GM21529 (cell line): ENCODE results near the gene SPIN1.
A peak's percentile ranks its signal among the peaks of the same experiment; 100 is the strongest.
"Not testable (repeated sequence)": the region's sequence is repeated elsewhere in the genome, so short reads cannot be mapped to it uniquely, and the experiment has no call there.

Experiments used
- ATAC-seq: cut with Tn5 transposase; IDR thresholded peaks from one replicate; pipeline ENCODE4 v1.9.1; 2021; ENCODE audit not compliant: unreplicated experiment

The SPIN1 gene

GRCh38 chr9:88388203-88388885, at the start of gene SPIN1:
Gene SPIN1 (plus strand): TSS chr9:88388444. CDS start chr9:88426540, 38,096 bp downstream.
- peak; percentile 83 for ATAC-seq

- no peak for ATAC-seq
Measured at GRCh38 chr9:88339317-88339716, 48.9 kb upstream of the SPIN1 start.

- ATAC-seq = no peak
Measured at GRCh38 chr9:88342246-88342645, 46.0 kb upstream of the SPIN1 start.

- ATAC-seq = no peak
Measured at GRCh38 chr9:88344013-88344412, 44.2 kb upstream of the SPIN1 start.

GRCh38 chr9:88350354-88350753, 37.9 kb upstream of the SPIN1 start:
- ATAC-seq = not testable (repeated sequence)

- no peak for ATAC-seq
Measured at GRCh38 chr9:88355166-88355565, 33.1 kb upstream of the SPIN1 start.

- ATAC-seq = not testable (repeated sequence)
Measured at GRCh38 chr9:88357250-88357649, 31.0 kb upstream of the SPIN1 start.

GRCh38 chr9:88358723-88359122, 29.5 kb upstream of the SPIN1 start:
- no peak for ATAC-seq

- no peak for ATAC-seq
Measured at GRCh38 chr9:88359974-88360373, 28.3 kb upstream of the SPIN1 start.

GRCh38 chr9:88362681-88363080, 25.6 kb upstream of the SPIN1 start:
- no peak for ATAC-seq

GRCh38 chr9:88363661-88364060, 24.6 kb upstream of the SPIN1 start:
- no peak for ATAC-seq

GRCh38 chr9:88364706-88365105, 23.5 kb upstream of the SPIN1 start:
- ATAC-seq = no peak

GRCh38 chr9:88370346-88370745, 17.9 kb upstream of the SPIN1 start:
- ATAC-seq = no peak

- no peak for ATAC-seq
Measured at GRCh38 chr9:88372103-88372654, 16.1 kb upstream of the SPIN1 start.

- ATAC-seq = no peak
Measured at GRCh38 chr9:88373045-88373444, 15.2 kb upstream of the SPIN1 start.

- ATAC-seq = no peak
Measured at GRCh38 chr9:88378317-88378716, 9.9 kb upstream of the SPIN1 start.

GRCh38 chr9:88379352-88379751, 8.9 kb upstream of the SPIN1 start:
- ATAC-seq = no peak

- no peak for ATAC-seq
Measured at GRCh38 chr9:88380118-88380517, 8.1 kb upstream of the SPIN1 start.

GRCh38 chr9:88381322-88381721, 6.9 kb upstream of the SPIN1 start:
- not testable (repeated sequence) for ATAC-seq

GRCh38 chr9:88383176-88383575, 5.1 kb upstream of the SPIN1 start:
- ATAC-seq = no peak

- ATAC-seq = not testable (repeated sequence)
Measured at GRCh38 chr9:88386137-88386536, 2.1 kb upstream of the SPIN1 start.

- no peak for ATAC-seq
Measured at GRCh38 chr9:88387036-88387551, 1.1 kb upstream of the SPIN1 start.
